Measurements from ENCODE around the gene AFF2.

AFF2 gene

DNA sequence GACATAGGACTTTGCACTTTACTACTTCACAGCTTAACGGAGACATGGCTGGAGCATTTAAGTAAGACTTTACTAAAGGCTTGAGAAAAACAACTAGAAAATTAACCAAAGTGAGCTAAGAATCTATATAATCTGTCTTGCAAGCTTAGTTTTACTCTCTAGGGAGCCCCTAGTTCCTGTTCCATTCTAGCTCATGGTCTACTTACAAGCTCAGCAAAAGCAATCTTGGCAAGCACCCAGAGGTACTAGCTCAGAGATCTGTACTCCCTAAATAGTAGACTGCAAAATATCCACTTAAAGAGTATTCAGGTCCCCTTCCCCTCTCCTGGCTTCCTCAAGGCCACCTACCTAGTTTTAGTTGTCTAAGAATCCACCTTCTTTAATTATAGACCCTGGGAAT is 535.7 kb downstream of the AFF2 start:
- no peak overlapping the region for H3K4me3 ChIP-seq (replicated peaks in 1 of 2; ENCODE audit: low read depth in 2 of 2, low read length in 2 of 2)
- TF ChIP-seq, protein P1, sequence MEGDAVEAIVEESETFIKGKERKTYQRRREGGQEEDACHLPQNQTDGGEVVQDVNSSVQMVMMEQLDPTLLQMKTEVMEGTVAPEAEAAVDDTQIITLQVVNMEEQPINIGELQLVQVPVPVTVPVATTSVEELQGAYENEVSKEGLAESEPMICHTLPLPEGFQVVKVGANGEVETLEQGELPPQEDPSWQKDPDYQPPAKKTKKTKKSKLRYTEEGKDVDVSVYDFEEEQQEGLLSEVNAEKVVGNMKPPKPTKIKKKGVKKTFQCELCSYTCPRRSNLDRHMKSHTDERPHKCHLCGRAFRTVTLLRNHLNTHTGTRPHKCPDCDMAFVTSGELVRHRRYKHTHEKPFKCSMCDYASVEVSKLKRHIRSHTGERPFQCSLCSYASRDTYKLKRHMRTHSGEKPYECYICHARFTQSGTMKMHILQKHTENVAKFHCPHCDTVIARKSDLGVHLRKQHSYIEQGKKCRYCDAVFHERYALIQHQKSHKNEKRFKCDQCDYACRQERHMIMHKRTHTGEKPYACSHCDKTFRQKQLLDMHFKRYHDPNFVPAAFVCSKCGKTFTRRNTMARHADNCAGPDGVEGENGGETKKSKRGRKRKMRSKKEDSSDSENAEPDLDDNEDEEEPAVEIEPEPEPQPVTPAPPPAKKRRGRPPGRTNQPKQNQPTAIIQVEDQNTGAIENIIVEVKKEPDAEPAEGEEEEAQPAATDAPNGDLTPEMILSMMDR (IDR thresholded peaks at IDR 0.05; ENCODE audit: low read depth, low read length), result no peak
- DNase-seq (ENCODE audit: low read depth in 2 of 2), result peak; percentile 18 to 51

DNA sequence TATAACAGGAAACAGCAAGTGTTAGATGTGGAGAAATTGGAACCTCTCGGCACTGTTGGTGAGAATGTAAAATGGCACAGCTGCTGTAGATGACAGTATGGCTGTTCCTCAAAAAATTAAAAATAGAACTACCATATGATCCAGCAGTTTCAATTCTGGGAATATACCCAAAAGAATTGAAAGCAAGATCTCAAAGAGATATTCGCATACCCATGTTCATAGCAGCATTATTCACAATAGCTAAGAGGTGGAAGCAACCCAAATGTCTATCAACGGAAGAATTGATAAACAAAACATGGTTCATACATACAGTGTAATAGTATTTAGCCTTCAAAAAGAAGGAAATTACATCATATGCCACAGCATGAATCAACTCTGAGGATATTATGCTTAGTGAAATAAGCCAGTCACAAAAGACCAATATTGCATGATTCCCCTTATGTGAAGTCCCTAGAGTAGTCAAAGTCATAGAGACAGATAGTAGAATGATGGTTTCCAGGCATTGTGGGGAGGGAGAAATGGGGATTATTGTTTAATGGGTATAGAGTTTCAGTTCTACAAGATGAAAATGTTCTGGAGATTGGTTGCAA is 537.0 kb downstream of the AFF2 start:
- TF ChIP-seq, protein P1 (IDR thresholded peaks at IDR 0.05; ENCODE audit: low read depth, low read length), result no peak
- no peak overlapping the region for H3K4me3 ChIP-seq (replicated peaks in 1 of 2; ENCODE audit: low read depth in 2 of 2, low read length in 2 of 2)
- DNase-seq (ENCODE audit: low read depth in 2 of 2), result peak; percentile 7 to 72

DNA sequence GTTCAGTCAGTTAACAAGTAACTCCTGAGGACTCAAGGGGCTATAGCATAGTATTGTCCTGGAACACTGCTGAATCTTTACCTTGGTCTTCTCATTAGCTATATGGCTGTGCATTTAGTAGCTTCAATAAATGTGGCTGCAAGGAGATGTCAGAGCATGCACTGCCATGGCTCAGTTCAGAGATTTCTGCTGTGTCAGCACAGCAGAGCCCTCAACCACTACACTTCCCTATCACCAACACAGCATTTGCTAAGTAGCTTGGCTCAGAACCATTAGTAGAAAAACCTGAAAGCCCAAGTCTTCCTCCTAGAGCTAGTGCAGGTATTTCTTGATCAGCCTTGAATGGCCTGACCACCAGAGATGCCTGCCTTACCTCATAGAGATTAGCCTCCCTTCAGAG is 538.6 kb downstream of the AFF2 start:
- DNase-seq (ENCODE audit: low read depth in 2 of 2), result no peak
- TF ChIP-seq, protein P1 (IDR thresholded peaks at IDR 0.05; ENCODE audit: low read depth, low read length), result no peak
- H3K4me3 ChIP-seq (replicated peaks in 1 of 2; ENCODE audit: low read depth in 2 of 2, low read length in 2 of 2), result no peak overlapping the region

DNA sequence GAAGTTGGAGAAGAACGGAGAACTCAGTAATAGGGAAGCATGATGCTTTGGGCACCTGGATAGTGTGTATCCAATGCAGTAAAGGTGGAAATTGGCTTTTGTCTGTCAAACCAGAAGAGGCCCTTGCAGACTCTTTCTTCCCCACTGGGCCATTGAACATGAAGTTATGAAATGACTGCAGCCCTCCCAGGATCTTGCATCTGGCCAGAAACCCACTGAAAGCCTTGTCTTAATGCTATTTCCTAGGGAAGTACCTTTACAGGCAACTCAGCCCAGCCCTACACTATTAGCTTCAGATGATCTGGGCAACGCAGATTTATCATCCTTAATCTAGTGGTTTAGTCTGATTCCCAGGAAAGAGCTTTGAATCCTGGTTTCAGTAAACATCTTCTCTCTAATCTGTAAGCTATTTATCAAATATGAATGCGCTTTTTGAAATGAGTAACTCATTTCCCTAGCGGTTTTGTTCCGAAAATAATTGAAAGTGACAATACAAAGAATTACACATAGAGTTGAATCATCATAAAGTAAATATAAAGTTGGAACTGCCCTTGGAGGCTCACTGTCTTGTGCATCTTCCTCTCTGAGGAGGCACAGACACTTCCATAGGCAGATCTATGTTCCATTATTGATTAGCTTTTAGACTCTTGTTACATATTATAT is 540.6 kb downstream of the AFF2 start:
- no peak overlapping the region for H3K4me3 ChIP-seq (replicated peaks in 1 of 2; ENCODE audit: low read depth in 2 of 2, low read length in 2 of 2)
- TF ChIP-seq, protein P1 (IDR thresholded peaks at IDR 0.05; ENCODE audit: low read depth, low read length), result no peak
- peak in 1 of 2 donors; percentile 63 for DNase-seq (ENCODE audit: low read depth in 2 of 2)

DNA sequence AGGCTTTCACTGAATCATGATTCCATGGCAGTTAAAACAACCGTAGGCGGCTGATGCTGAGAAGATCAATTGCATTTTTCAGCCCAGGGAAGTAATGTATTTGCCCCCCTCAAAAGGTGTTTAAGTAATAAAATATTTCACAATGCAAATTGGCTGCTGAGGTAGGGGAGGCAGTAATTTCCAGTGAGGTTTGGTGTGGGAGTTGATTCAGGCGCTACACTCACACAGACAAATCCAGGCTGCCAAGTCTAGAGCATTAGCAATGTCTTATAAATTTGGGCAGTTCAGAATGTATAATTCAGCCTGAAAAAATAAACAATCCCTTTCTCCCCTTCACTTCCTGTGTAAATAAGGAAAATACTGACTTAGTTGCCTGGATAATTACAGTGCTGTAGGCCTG is 543.0 kb downstream of the AFF2 start:
- no peak overlapping the region for H3K4me3 ChIP-seq (replicated peaks in 1 of 2; ENCODE audit: low read depth in 2 of 2, low read length in 2 of 2)
- no peak for DNase-seq (ENCODE audit: low read depth in 2 of 2)
- TF ChIP-seq, protein P1 (IDR thresholded peaks at IDR 0.05; ENCODE audit: low read depth, low read length), result no peak

DNA sequence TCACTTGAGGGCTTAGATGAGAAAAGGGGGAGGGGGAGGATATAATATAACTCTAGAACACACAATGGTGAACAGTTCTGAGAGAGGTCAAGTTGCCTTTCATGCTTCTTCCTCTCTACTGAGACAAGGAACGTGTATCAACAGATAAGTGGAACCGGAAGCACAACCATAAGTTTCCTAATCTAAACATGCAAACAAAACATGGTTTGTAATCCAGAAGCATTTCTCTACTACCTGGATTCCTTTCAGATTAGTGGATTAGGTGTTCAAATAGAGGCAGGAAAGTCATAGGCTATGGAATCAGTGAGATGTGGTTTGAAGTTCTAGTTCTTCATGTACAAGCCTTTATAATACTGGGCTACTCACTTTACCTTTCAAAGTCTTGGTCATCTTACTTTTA is 544.1 kb downstream of the AFF2 start:
- TF ChIP-seq, protein P1 (IDR thresholded peaks at IDR 0.05; ENCODE audit: low read depth, low read length), result no peak
- H3K4me3 ChIP-seq (replicated peaks in 1 of 2; ENCODE audit: low read depth in 2 of 2, low read length in 2 of 2), result no peak overlapping the region
- DNase-seq (ENCODE audit: low read depth in 2 of 2), result no peak

Data from cardiac fibroblast (primary cell).